Posterior vena cava (tissue), 2 donors: ENCODE measurements around the gene MTTP. TPM values are rescaled to one million over a fixed set of nuclear protein-coding genes. Genes with fewer than 3 reads are reported as not detected.

Source experiments
- DNase-seq: peaks from one replicate; pipeline ENCODE4 v3.0.0-alpha.2; 2020; ENCODE audit warnings: low spot score
- intact Hi-C, 2 donors: fragments of 100-400 bp; cut with DNase I; formaldehyde crosslinking; loops; one replicate each; pipeline versions ENCODE4 v1.14.1 to v1.14.2; 2022 to 2023
- total RNA-seq, 2 donors: library from RNA; stranded (reverse); fragmentation: NEBNext Ultra II Directional; extraction: Animal tissue kit (Norgen Biotek cat#: 25700); gene quantifications; one replicate each; pipeline ENCODE4 v1.2.1, GENCODE V29; 2021
- donor health status: DM: yes; HTN: yes; CAD: no.
- donor health status: DM: yes; HTN: yes; CAD: no.

Gene MTTP
- total RNA-seq, 2 donors from 2014 or later, result not detected

- intact Hi-C loops, result no loop called here
- no peak for DNase-seq
Observed at GRCh38 chr4:99655308-99656081, 80.9 kb downstream of the MTTP start.

GRCh38 chr4:99657798-99658197, 83.2 kb downstream of the MTTP start, which contains the start of gene C4orf54:
C4orf54 (minus strand) TSS chr4:99657828; CDS start chr4:99654648, 3,180 bp downstream.
- intact Hi-C loops, result no loop called here

DNA sequence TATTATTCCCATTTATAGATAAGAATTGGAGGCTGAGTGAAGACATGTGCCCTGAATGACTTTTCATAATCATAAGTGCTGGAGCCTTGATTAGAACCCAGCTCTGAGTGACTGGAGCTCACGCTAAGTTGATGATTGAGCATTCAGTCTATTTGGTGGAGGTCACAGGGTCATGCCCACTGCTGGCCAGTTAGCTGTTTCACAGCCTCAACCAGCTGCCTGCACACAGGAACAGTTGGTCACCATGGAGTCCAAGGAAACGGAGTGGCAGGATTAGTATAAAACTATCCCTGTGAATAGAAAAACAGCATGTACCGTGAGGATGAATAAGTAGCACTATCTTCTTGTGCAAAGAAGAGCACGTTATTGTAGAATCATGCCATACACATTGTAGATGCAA, 84.0 kb downstream of the MTTP start:
- intact Hi-C loops, result no loop called here
- no peak for DNase-seq

More at GRCh38 chr4:99657798-99658197, 83.2 kb downstream of the MTTP start, which contains the start of gene C4orf54:
- no peak for DNase-seq

DNA sequence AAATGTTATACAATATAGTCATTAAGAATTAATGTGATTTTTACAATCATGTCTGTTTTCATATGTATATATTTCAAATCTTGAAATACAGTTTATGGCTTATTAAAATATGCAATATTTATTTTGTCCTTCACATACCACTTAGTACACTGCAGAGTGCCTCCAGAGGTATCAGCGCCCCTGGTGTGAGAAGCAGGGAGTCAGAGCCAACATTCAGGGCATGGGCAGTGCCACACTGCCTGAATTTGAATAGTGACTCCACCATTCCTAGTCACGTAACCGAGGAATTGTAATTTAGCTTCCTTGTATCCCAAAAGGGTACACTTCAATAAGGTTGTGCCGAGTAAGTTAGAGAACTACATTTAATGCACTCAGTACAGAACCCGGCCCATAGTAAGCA, 87.3 kb downstream of the MTTP start:
- intact Hi-C loops, result loop anchor here in 1 of 2 donors (2.0 kb wide), 1 partner anchor 75 kb away; no protein-coding TSS in a partner anchor
- DNase-seq, result no peak

DNA sequence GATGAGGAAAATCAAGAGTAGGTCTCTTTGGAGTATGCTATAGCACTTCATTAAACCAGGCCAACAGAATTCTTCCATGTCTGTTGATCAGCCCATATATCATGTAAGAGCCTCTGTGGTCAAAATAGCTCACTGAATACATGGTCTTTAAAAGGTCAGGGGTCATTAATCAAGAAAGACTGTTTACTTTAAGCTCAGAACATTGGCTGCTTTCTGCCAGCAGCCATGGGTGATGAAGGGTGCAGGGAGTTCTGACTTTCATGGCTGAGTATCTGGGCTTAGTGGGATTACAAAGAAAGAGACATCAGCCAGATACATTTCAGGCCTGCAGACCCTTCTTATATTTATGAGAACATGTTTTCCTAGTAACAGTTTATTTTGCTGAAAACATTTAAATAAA, 90.1 kb downstream of the MTTP start:
- DNase-seq, result no peak
- intact Hi-C loops, result no loop called here

DNA sequence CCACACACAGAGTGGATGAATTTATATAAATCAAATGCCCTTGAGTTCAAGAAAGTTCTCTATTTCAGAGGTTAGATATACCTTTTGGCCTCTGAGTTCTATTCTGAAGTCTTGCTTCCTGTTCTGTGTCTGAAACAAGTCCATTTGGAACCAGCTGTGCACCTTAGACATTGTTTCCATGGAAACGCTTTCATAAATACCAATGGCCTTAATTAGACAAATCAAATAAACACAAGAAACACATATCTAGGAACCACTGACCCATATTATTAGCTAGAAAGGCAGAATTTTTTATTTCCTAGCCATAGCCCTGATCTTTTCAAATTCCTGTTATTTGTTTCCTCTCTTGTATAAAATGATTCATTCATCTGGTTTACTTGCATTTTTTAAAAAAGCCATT, 91.4 kb downstream of the MTTP start:
- no peak for DNase-seq
- intact Hi-C loops, result no loop called here

DNA sequence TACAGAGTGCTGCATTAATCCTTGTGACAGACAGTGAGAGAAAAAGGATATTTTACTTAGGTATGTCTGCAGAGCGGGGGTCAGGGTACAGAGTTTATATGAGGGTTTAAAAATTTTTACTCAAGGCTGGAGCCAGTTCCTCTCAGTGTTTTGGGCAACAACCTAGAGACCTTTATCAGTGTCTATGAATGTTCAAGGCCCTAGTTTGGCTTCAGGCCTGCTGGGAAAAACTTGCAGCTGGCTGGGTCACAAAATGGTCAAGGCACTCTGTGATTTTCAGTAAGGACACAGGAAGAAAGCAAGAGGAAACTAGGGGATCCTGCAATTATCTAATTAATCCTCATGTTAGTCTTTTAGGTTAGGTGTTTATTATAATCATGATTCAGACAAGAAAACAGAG, 93.8 kb downstream of the MTTP start:
- DNase-seq, result no peak
- intact Hi-C loops, result no loop called here

GRCh38 chr4:99669084-99669483, 94.5 kb downstream of the MTTP start:
- intact Hi-C loops, result no loop called here
- no peak for DNase-seq

GRCh38 chr4:99670409-99671073, 95.9 kb downstream of the MTTP start:
- intact Hi-C loops, result no loop called here
- DNase-seq, result no peak

Other genes with a start within 250 kb of the MTTP start
- 1 to 10 TPM; 2.6 to 3.7 TPM for gene ADH1C, start 222.1 kb upstream of the MTTP start, total RNA-seq
- gene ADH7, start 139.5 kb upstream of the MTTP start, total RNA-seq, result not detected
- not detected for gene C4orf17, start 63.8 kb upstream of the MTTP start, total RNA-seq
- 1 to 10 TPM; 3.0 to 3.1 TPM for gene TRMT10A, start 10.8 kb upstream of the MTTP start, total RNA-seq
- gene C4orf54, start 83.0 kb downstream of the MTTP start, total RNA-seq, result under 1 TPM; 0.09 to 0.76 TPM
- gene DAPP1, start 242.0 kb downstream of the MTTP start, total RNA-seq, result 1 to 10 TPM; 1.7 to 2.8 TPM